HT-29 (cell line): Measurements from ENCODE around the gene KNDC1. TPM values are rescaled to one million over a fixed set of nuclear protein-coding genes. Genes with fewer than 3 reads are reported as not detected.

Experiments used
- DNase-seq: peaks from one replicate; pipeline ENCODE4 v3.0.0-alpha.2; 2015; ENCODE audit warnings: low spot score
- total RNA-seq: library from RNA; depleted of rRNA; stranded (reverse); fragments of >200 nt; shearing (Covaris generic); gene quantifications from 2 replicates; pipeline ENCODE4 v1.2.3, GENCODE V29; 2014

Gene KNDC1
- total RNA-seq, 1 experiment from 2014 or later = 0.08 TPM

DNA sequence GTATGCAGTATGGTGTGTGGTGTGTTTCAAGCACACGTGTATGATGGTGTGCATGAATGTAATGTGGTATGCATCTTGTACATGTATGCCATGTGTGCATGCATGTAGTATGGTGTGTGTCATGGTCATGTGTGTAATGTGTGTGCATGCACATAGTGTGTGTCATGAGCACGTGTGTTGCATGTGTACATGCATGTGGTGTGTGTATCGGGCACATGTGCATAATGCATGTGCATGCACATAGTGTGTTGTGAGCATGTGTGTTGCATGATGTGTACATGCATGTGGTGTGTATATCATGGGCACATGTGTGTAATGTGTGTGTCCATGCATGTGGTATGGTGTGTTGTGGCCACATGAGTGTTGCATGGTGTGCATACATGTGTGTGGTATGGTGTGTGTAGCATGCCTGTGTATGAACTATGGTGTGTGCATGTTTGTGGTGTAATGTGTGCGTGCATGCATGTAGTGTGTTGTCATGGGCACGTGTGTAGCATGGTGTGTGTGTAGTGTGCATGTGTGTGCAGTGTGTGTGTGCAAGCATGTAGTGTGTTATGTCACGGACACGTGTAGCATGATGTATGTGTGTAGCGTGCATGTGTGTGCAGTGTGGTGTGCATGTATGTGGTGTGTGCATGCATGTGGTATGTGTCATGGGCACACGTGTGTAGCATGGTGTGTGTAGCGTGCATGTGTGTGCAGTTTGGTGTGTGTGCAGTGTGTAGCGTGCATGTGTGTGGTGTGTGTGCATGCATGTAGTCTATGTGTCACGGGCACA, 17.6 kb downstream of the KNDC1 start:
- DNase-seq = no peak

DNA sequence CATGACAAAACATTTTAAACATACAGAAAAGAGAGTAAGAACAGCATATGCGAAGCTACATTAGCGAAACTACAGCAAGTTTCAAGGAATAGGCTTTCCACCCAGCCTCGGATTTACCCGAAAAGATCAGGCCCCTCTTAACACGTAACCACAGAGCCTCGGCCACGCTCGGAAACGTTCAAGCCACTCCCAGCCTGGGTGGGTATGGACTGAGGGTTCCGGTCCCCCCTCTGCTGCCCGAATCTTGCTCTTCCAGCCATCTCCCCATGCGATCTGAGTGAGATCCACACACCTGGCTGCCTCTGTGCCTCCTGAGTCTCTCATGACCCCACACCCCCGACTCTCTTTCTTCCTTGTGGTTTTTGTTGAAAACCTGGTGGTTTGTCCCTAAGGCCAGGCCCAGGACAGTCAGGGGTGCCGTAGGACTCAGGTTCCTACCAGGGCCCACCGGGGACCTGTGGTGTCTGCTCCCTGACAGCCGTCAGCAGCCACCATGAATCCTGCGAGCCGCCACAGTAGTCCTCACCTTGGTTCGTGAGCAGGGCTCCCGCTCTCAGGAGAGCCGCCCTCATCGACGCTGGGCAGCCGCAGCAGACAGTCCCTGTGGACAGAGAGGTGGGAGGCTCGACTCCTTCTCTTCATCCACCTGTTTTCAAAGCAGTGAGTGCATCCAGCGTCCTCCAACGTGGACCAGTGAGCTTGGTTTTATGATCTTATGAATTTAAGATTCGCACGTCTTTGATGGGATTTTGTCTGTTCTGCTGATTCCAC, 18.5 kb downstream of the KNDC1 start:
- DNase-seq = no peak

DNA sequence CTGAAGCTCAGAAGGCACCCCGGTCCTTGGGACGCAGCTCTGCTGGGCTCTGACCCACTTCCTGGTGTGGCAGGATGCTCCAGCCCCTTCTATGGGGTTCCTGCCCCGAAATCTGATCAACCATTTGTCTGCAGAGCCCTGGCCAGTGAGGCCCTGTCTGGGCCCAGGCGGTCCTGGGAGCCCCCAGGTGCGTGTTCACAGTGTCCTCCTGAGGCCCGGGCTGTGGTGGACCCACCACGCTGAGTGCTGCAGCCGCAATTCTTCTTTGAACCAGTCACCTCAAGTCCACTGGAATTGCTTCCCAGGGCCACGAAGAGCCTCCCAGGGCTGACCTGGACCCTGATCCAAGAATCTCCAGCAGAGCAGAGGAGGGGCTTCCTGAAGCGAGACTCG, 19.1 kb downstream of the KNDC1 start:
- no peak for DNase-seq

DNA sequence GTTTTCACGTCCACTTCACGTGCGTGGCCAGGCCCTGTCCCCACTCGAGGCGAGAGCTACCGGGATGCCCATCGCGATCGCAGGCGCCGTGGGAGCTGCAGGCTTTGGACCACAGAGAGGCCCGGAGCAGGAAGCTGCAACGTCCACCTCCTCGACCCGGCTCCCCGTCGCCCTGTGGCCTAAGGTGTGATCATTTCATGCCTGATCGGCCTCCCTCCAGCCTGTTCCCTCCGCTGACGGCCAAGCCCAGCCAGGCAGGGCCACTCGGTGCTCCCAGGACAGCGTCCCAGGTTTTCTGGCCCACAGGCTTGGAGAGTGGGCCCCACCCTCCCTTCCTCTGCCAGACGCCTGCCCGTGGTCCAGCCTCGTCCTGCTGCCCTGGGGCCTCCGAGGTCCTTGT, 19.6 kb downstream of the KNDC1 start:
- no peak for DNase-seq

DNA sequence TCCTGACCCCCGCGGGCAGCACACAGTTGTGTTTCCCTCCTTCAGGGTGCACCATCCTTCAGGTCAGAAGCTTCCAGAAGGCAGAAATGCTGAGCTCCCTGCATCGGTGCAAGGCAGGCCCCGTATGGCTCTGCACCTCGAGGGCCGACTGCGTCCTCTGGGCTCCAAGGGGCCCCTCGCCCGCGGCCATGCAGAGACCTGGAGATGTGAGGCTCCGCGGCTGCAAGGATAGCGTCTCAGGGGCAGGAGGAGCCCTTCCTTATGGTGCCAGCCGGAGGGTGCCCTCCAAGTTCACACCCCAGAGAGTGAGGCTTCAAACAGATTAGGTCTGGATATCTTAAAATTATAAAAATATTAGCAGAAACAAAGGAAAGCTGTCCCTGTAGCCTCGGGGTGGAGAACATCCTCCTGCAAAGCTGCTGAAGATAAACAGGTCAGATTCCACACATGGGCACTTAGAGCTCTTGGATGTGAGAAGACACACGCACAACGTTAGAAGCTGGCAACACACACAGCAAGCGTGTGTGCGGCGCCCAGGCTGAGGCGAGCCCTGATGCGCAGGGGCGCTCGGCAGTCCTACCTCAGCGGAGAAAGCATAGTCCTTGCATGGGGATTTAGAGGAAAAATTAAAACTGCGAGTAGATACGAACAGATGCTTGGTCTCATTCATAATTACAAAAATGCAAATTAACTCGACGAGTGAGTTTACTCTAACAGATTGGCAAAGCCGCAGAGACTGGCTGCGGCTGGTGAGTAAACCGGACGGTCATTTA, 20.4 kb downstream of the KNDC1 start:
- no peak for DNase-seq

DNA sequence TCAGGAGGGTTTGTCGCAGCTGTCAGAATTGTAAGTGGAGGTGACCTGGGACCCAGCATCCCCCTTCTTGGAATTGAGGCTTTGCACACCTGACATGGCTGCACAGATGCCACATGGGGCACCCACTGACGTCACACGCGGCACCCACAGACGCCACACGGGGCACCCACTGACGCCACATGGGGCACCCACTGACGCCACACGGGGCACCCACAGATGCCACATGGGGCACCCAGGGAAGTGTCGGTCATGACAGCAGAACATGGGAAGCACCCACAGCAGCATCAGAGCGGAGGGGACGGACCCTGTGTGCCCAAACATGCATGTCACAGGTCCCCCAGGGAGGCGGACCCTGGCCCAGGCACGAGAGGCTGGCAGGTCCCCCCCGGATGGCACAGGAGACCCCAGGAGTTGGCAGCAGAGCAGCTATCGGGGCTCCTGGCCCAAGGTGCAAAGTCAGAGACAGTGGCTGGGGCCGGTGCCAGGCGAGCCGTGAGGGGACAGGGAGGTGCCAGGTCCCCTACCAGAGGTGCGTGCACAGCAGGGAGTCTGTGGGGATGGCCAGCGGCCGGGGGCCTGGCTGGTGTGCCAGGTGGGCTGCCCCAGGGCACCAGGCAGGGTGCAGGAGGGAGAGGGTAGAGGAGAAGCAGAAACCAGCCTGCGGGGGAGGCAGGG, 21.1 kb downstream of the KNDC1 start:
- no peak for DNase-seq

DNA sequence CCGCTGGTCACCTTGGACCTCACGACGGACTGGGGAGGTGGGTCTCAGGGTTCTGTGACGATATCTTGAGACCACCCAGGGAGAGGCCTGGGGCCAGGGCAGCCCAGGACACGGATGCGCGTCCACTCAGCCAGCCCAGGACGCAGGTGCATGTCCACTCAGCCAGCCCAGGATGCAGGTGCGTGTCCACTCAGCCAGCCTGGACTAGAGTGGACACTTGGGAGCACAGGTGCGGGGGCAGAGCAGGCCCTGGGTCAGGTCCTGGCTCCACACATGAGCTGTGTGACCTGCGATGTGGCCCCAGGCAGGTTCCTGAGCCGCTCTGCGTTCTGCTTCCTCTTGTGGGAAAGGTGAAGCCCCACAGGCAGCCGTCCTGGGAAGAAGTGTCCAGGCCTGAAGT, 22.2 kb downstream of the KNDC1 start:
- DNase-seq = no peak

DNA sequence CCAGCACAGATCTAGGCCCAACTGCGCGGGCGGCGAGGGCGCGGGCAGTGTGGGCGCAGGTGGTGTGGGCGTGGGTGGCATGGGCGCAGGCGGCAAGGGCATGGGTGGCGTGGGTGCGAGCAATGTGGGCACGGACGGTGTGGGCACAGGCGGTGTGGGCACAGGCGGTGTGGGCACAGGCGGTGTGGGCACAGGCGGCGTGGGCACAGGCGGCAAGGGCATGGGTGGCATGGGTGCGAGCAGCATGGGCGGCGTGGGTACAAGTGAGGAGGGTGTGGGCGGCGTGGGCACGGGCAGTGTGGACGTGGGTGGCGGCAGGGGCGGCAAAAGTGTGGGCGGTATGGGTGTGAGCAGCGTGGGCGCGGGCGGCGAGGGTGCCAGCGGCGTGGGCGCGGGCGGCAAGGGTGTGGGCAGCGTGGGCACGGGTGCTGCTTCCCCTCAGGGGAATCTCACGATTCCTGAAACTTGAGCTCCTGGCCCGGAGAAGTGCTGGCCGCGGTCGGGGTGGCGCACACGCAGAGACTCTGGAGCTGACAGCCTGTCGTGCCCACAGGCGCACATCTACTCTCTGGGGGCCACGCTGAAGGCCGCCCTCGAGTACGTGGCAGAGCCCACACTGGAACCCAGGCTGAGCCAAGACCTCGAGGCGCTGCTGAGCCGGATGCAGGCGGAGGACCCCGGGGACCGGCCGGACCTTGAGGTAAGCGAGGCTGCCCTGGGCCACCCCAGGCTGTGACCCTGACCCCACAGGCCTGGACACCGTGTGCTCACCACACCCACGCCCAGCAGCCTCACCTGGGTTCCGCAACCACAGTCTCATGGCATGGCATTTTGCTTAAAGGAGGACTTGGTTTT, 23.0 kb downstream of the KNDC1 start:
- DNase-seq = no peak

DNA sequence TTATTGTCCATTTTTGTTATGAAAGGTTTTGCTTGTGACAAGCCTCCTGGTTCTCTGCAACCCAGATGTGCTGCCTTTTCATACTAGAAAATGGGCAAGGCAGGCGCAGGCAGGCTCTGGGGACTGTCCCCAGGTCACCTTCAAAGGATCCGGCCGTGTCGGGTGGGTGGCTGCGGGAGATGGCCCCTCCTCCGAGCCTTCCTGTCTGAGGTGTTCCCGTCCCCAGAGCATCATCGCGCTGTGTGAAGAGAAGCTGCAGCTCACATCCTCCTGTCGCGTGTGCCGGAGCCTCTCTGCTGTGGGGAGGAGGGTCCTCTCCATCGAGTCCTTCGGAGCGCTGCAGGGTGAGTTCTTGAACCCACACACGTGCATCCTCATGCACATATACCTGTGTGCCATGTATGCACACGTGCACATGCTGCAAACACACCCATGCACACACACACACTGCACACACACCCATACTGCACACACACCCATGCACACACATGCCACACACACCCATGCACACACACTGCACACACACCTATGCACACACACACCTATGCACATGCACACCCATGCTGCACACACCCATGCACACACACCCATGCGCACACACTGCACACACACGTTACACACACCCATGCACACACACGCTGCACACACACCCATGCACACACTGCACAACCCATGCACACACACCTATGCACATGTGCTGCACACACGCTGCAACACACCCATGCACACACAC, 23.8 kb downstream of the KNDC1 start:
- DNase-seq = no peak

DNA sequence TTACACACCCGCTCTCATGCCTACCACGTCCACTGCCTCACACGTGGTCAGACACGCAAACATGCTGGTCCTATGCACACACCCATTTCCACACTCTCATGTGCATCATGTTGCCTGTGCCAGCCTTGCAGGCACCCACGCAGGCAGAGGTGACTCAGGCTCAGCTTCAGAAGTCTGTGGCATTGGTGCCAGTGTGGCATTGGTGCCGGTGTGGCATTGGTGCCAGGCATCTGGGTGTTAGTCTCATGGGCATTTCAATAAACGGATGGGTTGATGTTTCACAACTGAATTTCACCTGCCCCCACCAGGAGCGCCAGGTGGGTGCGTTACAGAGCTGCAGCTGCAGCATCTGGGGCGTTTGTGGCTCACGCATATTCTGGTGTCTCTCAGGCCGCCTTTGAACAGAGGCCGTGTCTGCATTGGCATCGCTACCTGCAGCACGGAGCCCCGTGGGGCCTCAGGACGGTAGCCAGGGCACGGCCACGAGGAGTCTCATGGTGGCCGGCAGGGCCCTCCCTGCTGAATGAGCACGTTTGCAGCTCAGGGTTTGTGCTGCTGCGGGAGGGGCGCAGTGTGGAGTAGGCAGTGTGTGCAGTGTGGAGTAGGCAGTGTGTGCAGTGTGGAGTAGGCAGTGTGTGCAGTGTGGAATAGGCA, 24.7 kb downstream of the KNDC1 start:
- no peak for DNase-seq

DNA sequence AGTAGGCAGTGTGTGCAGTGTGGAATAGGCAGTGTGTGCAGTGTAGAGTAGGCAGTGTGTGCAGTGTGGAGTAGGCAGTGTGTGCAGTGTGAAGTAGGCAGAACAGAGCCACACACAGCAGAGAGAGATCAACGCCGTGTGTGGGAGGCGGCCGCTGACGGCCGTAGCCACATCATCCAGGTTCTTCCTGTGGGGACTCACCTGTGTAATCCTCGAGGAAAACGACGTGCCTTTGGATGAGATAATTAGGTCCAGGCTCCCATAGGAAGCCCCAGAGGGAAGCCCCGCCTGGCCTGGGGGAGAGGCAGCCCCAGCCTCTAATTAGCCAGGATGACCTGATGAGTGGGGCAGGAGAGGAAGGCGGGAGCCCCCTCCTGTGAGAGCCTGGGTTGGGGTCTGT, 25.4 kb downstream of the KNDC1 start:
- no peak for DNase-seq

DNA sequence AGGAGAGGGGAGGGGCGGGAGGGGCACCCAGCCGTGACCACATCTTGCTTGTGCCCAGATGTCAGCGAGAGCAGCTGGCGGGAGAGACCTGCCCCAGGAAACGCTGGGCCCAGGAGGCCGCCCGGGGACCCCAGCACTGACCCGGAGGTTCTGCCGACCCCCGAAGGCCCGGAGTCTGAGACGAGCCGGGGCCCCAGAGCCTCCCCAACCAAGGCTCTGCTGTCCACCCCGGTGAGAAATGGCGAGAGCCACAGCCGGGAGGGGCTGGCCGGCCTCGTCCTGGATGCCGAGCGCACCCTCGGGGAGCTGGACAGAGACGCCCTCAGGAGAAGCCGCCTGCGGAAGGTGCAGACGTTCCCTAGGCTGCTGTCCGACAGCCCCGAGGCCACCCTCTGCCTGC, 25.9 kb downstream of the KNDC1 start:
- DNase-seq = no peak

DNA sequence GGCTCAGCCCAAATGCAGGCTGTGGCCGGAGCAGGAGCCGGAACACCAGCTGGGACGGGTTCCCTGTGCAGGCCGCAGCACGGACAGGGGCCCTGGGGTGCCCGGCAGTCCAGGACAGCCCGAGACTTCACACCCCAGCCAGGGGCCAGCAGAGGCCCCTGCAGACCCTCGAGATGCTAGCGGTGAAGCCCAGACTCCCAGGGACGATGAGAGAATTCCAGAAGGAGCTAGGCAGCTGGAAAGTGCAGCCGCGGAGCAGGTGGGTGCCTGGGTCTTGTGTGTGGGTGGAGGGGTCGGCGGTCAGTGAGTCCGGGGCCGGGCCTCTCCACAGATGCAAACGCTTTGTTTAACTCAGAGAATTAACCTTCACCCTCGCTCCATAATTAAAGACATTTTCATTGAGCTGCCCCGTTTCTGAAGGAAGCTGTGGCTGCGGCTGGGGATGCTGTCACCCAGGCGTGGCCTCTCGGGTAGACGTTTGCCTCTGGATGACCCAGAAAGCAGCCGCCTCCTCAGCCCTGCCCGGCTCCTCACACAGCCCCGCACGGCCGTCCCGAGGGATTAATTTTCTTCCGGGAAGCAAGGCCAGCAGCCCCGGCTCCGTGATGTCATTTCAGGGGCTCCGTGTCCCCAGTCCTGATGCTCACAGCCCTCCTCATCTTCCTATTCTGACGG, 26.5 kb downstream of the KNDC1 start:
- no peak for DNase-seq

DNA sequence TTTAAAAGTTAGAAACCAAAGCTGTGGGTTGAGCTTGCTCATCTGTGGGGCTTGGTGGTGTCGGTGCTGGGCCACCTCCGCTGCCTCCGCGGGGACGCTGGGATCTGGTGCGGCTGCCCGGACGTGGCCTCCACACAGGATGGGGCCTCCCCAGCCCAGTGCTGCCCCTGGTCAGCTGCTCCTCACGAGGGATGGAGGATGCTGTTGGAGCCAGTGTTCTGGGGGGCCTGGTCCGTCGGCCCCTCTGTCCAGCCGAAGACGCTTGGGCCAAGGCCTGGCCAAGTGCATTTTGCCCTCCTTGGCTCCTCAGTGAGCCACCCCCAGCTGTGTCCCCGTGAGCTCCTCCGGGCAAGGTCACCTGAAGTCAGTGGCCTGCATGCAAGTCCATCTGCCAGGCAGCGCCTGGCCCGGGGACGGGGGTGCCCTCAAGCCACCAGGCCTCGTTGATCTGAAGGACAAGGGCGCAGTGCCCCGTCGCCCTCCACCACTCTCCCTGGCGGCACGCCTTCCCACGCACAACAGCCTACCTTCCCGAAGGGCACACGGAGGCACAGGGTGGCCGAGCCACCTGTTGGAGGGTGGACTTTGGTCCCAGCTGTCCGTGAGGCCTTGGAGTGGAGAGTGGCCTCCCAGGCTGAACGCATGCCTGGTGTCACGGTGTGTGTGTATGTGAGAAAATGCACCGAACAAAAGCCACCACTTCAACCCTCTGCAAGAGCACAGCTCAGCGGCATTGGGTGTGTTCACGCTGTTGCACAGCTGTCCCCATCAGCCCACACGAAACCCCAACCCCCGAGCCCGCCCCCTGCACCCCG, 27.3 kb downstream of the KNDC1 start:
- DNase-seq = no peak

DNA sequence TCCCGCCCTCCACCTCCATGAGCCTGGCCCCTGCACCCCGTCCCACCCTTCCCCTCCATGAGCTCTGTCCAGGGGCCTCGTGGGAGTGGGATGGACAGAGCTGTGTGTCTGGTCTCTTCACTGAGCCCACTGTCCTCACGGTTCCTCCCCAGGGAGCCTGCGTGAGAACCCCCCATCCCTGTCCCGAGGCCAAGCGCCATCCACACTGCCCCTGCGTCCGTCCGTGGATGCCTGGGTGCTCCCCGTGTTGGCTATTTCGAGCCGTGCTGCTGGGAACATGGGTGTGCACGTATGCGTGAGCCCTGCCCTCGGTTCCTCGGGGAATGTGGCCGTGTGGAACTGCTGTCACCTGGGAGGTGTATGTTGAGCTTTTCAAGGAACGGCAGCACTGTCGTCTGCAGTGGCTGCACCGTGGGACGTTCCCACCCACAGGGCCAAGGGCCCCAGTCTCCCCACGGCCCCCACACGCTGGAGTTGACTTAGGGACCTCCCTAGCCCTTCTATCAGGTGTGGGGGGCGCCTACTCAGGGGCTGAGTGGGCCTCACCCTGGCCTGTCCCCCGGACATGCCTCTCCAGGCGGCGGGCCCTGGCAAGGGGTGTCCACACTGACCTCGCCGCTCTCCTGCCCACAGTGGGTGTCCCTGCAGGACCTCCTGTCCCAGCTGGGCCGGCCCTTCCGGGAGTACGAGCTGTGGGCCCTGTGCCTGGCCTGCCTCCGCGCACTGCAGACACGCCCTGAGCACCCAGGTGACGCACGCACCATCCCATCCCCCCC, 28.1 kb downstream of the KNDC1 start:
- DNase-seq = no peak

DNA sequence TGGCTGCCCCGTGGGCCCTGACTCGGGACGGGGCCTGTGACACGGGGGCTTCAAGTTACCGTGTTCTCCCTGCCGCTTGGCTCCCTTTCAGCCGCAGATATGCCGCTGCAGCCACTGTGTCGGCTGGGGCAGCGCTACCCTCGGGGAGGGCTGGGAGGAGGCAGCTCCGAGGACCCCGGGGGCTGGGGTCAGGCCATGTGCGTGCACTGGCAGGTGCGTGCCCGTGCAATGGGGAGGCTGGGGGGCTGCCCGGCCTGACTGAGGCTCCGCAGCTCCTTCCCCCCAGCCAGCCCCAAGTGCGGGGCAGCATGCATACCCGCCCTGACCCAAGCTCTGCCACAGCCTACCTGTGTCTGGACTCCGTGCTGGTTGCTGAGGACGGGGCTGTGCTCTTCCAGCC, 29.2 kb downstream of the KNDC1 start:
- no peak for DNase-seq

DNA sequence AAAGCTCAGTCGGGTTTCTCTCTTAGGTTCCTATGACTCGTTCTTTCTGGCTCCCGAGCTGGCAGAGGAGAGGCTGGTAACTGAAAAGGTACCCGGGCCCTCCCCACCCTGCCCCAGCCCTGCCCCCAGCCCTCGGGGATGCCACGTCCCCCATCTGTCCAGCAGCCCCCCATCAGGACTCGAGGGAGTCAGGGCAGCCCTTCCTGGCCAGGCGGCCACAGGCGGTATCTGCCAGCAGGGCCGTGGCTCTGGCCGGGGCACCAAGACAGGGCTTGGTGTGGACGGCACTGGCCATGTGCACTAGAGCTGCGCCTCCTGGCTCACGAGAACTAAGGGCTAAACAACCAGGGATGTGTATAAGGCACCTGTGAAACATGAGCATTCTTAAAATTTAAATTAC, 29.7 kb downstream of the KNDC1 start:
- no peak for DNase-seq
